Spleen (tissue), 7 donors: ENCODE measurements around the gene IL20RA.

Source experiments
- CTCF ChIP-seq, 11 experiments: fragments of 200-600 bp in 7 of 11; fragments of 450-650 bp in 4 of 11; sonication (generic) in 4 of 11; IDR thresholded peaks in 8 of 11; conservative IDR thresholded peaks in 3 of 11; 1 replicate in 7 of 11; 2 replicates in 4 of 11; pipeline versions ENCODE4 v1.4.0 to v1.8.0; 2016 to 2021; ENCODE audit warnings: antibody characterized with exemption in 11 of 11, inconsistent platforms in 4 of 11, mild to moderate bottlenecking in 1 of 11
- POLR2A ChIP-seq, 3 donors: fragments of 450-650 bp; IDR thresholded peaks; one replicate each; pipeline ENCODE4 v1.5.1; 2017; ENCODE audit warnings: antibody characterized with exemption in 3 of 3, mild to moderate bottlenecking in 1 of 3
- donor health status: DM: no; HTN: no; CAD: no; lungs with moderate emphysema.
- donor health status: DM: no; HTN: no; CAD: no.
- donor health status: DM: no; HTN: no; CAD: no.

GRCh38 chr6:136990242-136990578 is 54.6 kb downstream of the IL20RA start:
- TF ChIP-seq CTCF (IDR thresholded peaks at IDR 0.05 in 8 of 11, conservative IDR thresholded peaks at IDR 0.05 in 3 of 11) (no peak), POLR2A (IDR thresholded peaks at IDR 0.05) (no peak)
